Measurements from ENCODE around the gene FAHD2B. TPM values are rescaled to one million over a fixed set of nuclear protein-coding genes. Genes with fewer than 3 reads are reported as not detected.
"Not testable (repeated sequence)": the region's sequence is repeated elsewhere in the genome, so short reads cannot be mapped to it uniquely, and the experiment has no call there.

The FAHD2B gene
- total RNA-seq, 2 donors from 2014 or later = 13.7 to 19.9 TPM

DNA sequence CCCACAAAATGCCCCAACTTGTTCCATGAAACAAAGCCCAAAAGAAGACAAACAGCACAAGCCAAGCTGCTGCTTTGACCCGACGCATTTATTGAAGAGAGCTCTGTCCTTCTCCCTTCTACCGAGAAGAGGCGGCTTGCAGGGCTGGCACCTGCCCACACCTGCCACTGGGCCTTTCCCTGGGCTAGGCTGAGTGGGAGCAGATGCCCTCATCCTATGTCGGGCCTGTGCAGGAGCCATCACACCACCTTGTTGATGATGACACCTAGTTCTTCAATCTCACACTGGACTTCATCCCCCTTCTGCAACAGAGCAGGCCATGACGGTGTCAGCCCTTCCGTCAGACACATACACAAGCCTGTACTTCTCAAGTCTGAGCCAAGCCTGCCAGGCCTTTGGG, 11.2 kb downstream of the FAHD2B start:
- not testable (repeated sequence) for H3K27ac Mint-ChIP-seq; H3K27me3 Mint-ChIP-seq; H3K9me3 Mint-ChIP-seq; ATAC-seq (replicated peaks); H3K36me3 Mint-ChIP-seq (ENCODE audit: low read depth); H3K4me3 Mint-ChIP-seq; H3K4me1 Mint-ChIP-seq

DNA sequence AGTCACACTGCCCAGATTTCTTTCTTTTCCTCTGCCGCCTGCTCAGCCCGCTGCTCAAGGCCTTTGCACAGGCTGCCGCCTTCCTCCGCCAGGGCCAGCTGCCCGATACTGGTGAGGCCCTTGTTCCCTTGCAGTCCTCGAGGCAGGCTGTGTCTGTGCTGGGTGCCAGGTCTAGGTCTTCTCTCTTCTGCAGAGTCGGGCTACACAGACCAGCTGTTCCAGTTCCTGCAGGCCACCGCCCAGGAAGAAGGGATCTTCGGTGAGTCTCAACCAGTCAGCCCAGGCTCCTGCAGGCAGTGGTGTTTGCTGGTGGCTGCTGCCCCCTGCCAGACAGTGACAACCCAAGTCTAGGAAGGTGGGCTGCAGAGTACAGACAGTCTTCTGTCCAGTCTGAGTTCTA, 12.5 kb downstream of the FAHD2B start:
- H3K36me3 Mint-ChIP-seq (ENCODE audit: low read depth); ATAC-seq (replicated peaks); H3K27ac Mint-ChIP-seq; H3K27me3 Mint-ChIP-seq; H3K4me3 Mint-ChIP-seq; H3K4me1 Mint-ChIP-seq; H3K9me3 Mint-ChIP-seq: not testable (repeated sequence)

DNA sequence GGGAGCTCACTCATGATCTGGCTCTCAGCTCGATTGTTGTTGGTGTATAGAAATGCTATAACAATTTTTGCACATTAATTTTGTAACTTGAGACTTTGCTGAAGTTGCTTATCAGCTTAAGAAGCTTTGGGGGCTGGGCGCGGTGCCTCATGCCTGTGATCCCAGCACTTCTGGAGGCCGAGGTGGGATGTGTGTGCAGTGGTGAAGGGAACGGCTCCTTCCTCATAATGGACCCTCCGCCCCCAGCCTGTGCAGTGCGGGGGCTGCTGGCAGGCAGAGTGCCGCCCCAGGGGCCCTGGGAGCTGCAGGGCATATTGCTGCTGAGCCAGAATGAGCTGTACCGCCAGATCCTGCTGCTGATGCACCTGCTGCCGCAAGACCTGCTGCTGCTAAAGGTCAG, 13.8 kb downstream of the FAHD2B start:
- not testable (repeated sequence) for H3K36me3 Mint-ChIP-seq (ENCODE audit: low read depth); H3K4me3 Mint-ChIP-seq; ATAC-seq (replicated peaks); H3K9me3 Mint-ChIP-seq; H3K27ac Mint-ChIP-seq; H3K4me1 Mint-ChIP-seq; H3K27me3 Mint-ChIP-seq

DNA sequence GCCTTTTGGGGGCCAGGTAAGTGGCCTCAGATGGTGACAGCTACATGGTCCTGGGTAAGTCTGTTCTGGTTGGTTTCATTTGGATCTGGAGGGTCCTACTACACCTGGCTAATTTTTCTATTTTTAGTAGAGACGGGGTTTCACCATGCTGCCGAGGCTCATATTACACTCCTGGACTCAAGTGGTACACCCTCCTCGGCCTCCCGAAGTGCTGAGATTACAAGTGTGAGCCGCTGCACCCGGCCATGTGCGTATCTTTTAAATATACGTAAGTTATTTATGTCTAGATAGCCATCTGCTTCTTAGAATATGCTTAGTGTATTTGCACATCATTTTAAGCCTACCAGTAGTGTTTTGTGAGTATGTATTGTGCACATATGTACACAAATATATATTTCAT, 17.5 kb downstream of the FAHD2B start:
- H3K9me3 Mint-ChIP-seq; H3K4me1 Mint-ChIP-seq; H3K4me3 Mint-ChIP-seq; H3K27ac Mint-ChIP-seq; H3K27me3 Mint-ChIP-seq; H3K36me3 Mint-ChIP-seq (ENCODE audit: low read depth); ATAC-seq (replicated peaks): not testable (repeated sequence)

DNA sequence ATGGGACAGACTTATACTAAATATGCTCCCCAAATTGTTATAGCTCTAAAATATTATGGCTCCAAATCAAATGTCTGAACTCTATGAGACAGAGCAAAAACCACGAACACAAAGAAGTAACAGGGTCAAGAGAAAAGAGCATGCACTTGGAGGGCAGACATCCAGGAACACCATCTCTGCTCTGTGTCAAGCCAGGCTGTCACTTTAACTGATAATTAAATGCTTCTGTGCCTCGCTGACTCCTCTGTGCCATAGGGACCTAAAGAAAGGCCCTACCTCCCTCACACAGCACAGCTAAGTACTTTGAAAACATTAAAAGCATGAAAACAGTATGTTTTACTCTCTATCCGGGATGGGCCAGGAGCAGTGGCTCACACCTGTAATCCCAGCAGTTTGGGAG, 23.8 kb downstream of the FAHD2B start:
- not testable (repeated sequence) for H3K9me3 Mint-ChIP-seq; H3K36me3 Mint-ChIP-seq (ENCODE audit: low read depth); H3K27ac Mint-ChIP-seq; ATAC-seq (replicated peaks); H3K4me1 Mint-ChIP-seq; H3K4me3 Mint-ChIP-seq; H3K27me3 Mint-ChIP-seq

DNA sequence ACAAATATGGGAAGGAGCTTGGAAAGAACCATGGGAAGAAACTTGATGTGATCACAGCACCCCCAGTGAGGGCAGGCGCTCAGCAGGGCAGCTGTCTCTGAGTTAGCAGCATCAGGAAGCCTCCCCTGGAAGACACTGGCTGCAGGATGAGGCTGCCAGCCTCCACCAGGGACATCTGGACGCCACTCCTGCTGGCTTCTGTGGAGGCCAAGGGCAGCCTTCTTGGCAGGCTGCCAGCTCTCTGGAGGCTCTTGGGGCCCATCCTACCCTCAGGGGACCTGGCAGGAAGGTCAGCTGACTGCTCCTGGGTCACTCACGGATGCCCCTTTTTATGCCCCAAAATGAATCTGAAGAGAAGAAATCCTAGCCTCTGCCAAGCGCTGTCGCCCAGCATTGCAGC, 26.0 kb downstream of the FAHD2B start:
- not testable (repeated sequence) for ATAC-seq (replicated peaks)

DNA sequence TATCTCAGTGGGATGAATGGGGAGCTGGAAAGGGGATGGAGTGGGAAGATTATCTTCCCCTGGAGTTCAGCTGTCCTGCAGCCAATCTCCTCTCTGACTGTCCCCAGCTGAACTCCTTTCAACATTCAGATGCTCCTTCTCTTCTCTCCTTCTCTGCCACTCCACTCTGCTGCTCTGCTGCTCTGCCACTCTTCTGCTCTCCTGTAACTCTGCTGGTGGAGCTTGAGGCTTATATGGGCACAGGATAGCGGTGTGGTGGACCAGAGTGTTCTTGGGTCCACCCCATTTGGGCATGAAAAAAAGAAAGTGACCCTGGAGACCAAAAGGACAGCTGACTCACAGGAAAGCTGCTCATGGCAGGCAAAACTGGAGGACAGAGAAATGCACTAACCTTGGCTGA, 26.6 kb downstream of the FAHD2B start:
- no peaks in the 10 kb centered on the region for H3K4me1 Mint-ChIP-seq
- H3K9me3 Mint-ChIP-seq = no peaks in the 10 kb centered on the region
- no peak overlapping the region for H3K4me3 Mint-ChIP-seq
- no peak for ATAC-seq (replicated peaks)
- peaks cover 16% of the 10 kb centered on the region for H3K27me3 Mint-ChIP-seq
- H3K27ac Mint-ChIP-seq = no peak overlapping the region
- H3K36me3 Mint-ChIP-seq (ENCODE audit: low read depth) = no peaks in the 10 kb centered on the region

More for the DNA sequence above, 26.0 kb downstream of the FAHD2B start:
- H3K36me3 Mint-ChIP-seq (ENCODE audit: low read depth); H3K4me3 Mint-ChIP-seq; H3K4me1 Mint-ChIP-seq; H3K27ac Mint-ChIP-seq; H3K9me3 Mint-ChIP-seq: not testable (repeated sequence)
- H3K27me3 Mint-ChIP-seq = peaks cover 16% of the 10 kb centered on the region

DNA sequence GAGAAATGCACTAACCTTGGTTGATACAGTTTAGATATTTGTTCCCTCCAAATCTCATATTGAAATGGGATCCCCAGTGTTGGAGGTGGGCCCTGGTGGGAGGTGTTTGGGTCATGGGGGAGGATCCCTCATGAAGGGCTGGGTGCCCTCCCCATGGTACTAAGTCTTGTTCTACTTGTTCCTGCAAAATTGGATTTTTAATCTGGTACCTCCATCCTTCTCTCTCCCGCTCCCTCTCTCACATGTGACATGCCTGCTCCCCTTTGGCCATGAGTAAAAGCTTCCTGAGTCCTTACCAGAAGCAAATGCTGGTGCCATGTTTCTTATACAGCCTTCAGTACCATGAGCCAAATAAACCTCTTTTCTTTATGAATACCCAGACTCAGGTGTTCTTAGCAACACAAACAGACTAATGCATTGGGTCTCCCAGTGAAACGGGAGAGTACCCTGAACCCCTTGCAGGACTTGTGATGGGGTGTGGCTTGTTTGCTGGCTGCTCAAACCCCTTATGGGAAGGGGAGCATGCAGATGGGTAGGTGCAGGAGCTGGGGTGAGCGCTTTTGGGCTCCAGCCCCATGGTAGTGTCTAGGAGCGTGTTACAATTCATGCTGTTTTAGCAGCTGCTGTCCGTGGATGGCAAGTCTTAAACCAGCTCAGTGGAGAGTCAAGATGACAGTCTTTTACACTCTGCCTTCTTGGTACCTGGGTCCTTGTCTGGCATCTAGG, 27.2 kb downstream of the FAHD2B start:
- Mint-ChIP-seq H3K9me3 (no peaks in the 10 kb centered on the region), H3K27ac (no peak overlapping the region), H3K4me1 (no peaks in the 10 kb centered on the region), H3K4me3 (no peak overlapping the region), H3K27me3 (peaks cover 16% of the 10 kb centered on the region), H3K36me3 (ENCODE audit: low read depth) (no peaks in the 10 kb centered on the region)
- no peak for ATAC-seq (replicated peaks)

DNA sequence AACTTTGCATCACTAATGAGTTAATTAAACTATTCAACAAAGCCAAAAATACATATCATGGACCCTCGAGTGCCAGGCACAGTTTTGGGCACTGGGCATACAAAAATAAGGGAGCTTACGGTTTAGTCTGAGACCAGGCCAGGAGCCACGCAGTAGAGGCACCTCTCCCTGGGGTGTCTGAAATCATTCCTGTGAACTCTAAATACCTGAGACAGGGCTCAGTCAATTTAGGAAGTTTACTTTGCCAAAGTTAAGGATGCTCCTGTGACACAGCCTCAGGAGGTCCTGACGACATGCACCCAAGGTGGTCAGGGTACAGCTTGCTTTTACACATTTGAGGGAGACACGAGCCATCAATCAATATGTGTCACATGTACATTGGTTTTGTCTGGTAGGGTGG, 28.7 kb downstream of the FAHD2B start:
- not testable (repeated sequence) for ATAC-seq (replicated peaks); H3K9me3 Mint-ChIP-seq; H3K36me3 Mint-ChIP-seq (ENCODE audit: low read depth); H3K4me3 Mint-ChIP-seq; H3K4me1 Mint-ChIP-seq; H3K27ac Mint-ChIP-seq
- H3K27me3 Mint-ChIP-seq = peaks cover 16% of the 10 kb centered on the region

DNA sequence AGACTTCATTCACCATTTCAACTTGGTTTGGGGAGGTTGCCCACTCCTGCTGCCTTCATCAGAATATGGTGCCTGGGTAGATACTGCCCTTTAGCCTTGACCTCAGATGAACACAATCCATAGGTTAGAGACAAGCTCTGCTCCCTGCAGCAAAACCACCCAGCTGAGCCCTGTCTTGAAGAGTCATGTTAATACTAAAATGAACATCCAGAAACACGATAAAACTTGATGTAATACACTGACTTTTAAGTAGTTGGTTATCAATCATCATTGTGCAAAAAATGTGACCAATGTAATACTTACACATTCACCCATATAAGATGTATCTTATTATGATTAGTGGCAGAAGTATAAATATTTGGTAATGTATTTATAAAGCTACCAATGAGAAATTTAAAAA, 32.7 kb downstream of the FAHD2B start:
- ATAC-seq (replicated peaks); H3K4me3 Mint-ChIP-seq; H3K9me3 Mint-ChIP-seq; H3K4me1 Mint-ChIP-seq; H3K27ac Mint-ChIP-seq; H3K36me3 Mint-ChIP-seq (ENCODE audit: low read depth): not testable (repeated sequence)
- peaks cover 11% of the 10 kb centered on the region for H3K27me3 Mint-ChIP-seq

DNA sequence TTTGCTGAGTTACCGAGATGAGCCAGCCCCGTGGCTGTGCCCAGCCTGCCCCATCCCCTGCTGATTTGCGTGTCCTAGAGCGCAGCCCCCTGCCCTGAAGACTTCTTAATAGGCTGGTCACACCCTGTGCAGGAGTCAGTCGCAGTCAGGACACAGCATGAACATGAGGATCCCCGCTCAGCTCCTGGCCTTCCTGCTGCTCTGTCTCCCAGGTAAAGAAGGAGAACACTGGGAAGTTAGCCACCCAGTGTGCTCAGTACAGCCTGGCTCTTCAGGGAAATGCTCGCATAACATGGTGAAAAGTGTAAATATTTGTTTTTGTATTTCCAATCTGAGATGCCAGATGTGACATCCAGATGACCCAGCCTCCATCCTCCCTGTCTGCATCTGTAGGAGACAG, 34.9 kb downstream of the FAHD2B start:
- not testable (repeated sequence) for H3K36me3 Mint-ChIP-seq (ENCODE audit: low read depth); H3K9me3 Mint-ChIP-seq; H3K4me3 Mint-ChIP-seq; H3K27me3 Mint-ChIP-seq; H3K27ac Mint-ChIP-seq; ATAC-seq (replicated peaks); H3K4me1 Mint-ChIP-seq

DNA sequence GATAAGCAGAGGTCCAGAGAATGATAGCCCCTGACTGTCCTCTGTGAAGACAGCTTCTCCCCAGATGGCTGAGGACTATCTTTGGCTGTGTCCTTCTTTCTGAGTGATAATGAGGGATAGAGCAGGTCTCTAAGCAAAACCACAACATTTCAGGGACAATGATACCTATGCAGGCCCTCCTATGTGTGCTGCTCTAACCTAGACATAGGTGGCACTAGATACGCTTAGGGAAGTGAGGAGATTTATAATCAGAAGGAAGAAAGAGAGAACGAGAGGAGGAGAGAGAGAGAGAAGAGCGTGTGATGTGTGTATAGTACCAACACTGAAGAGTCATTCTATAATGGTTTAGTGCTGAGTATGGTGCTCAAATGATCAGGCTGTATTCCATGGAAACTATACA, 38.5 kb downstream of the FAHD2B start:
- H3K4me3 Mint-ChIP-seq; ATAC-seq (replicated peaks); H3K9me3 Mint-ChIP-seq; H3K27me3 Mint-ChIP-seq; H3K4me1 Mint-ChIP-seq; H3K27ac Mint-ChIP-seq; H3K36me3 Mint-ChIP-seq (ENCODE audit: low read depth): not testable (repeated sequence)

DNA sequence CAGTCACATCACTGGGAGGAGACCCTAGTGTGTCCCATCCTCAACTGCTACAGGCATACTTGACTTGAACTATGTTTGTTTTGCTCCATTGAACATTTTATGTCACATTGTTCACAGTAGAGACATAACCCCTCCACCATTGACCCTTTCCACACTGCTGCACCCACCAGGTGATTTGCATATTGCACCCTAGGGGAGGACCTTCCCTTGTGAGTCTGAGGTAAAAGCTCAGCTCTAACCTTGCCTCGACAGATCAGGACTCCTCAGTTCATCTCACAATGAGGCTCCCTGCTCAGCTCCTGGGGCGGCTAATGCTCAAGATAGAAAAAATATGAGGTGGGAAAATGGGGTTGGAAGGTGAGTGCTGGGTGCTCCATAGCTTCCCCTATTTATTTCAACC, 44.6 kb downstream of the FAHD2B start:
- H3K9me3 Mint-ChIP-seq; H3K36me3 Mint-ChIP-seq (ENCODE audit: low read depth); H3K27ac Mint-ChIP-seq; H3K4me3 Mint-ChIP-seq; H3K27me3 Mint-ChIP-seq; H3K4me1 Mint-ChIP-seq; ATAC-seq (replicated peaks): not testable (repeated sequence)

DNA sequence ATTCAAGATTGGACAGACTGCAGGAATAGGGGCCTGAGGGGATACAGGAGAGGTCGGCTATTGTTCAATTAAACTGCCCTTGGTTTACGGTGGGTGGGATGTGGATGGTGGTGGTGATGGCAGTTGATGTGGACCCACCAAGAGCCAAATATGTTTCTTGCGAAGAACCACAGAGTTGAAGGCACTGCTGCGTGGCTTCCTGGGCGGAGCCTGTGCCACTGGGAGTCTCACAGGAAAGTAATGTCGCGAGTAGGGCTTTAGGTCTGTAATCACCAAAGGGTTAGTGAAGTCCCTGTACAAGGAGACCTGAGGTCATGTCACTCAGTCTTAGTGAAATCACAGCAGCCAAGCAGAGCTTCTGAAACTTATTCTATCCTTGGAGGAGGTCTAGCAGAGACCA, 46.2 kb downstream of the FAHD2B start:
- H3K36me3 Mint-ChIP-seq (ENCODE audit: low read depth); H3K27me3 Mint-ChIP-seq; H3K9me3 Mint-ChIP-seq; H3K27ac Mint-ChIP-seq; H3K4me1 Mint-ChIP-seq; H3K4me3 Mint-ChIP-seq; ATAC-seq (replicated peaks): not testable (repeated sequence)

DNA sequence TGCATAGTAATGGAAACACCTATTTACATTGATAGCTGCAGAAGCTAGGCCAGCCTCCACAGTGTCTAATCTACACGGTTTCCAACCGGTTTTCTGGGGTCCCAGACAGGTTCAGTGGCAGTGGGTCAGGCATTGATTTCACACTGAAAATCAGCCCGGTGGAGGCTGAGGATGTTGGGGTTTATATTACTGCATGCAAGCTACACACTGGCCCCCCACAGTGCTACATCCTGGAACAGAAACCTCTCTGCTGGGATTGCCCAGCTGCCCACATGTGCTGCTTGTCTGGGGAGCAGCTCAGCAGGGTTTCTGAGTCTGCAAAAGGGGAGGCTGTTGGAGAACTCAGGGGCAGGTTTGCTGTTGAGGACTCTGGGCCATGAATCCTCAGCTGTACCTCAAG, 48.0 kb downstream of the FAHD2B start:
- not testable (repeated sequence) for H3K4me3 Mint-ChIP-seq; H3K27ac Mint-ChIP-seq; H3K4me1 Mint-ChIP-seq; H3K9me3 Mint-ChIP-seq; ATAC-seq (replicated peaks); H3K36me3 Mint-ChIP-seq (ENCODE audit: low read depth); H3K27me3 Mint-ChIP-seq

DNA sequence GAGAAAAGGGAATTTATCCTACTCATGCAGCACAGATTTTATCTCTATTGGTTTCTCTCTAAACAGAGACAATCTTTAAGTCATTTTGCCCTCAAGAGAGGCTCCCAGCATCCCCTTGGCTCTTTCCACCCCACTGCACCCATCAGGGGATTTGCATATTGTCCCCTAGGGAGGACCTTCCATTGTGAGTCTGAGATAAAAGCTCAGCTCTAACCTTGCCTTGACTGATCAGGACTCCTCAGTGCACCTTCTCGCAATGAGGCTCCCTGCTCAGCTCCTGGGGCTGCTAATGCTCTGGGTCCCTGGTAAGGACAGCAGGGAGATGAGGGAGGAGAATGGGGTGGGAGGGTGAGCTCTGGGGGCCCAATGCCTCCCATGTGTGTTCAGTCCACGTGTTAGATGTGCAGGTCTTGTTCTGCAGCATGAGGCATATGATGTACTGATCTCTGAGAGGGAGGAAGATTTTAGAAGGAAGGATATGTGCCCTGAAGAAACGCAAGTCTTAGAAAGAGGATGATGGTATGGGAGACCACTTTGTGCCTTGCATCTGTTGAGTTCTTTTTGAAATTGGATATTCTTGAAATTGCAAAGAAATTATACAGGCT, 48.7 kb downstream of the FAHD2B start:
- not testable (repeated sequence) for H3K36me3 Mint-ChIP-seq (ENCODE audit: low read depth); ATAC-seq (replicated peaks); H3K9me3 Mint-ChIP-seq; H3K4me3 Mint-ChIP-seq; H3K27me3 Mint-ChIP-seq; H3K4me1 Mint-ChIP-seq; H3K27ac Mint-ChIP-seq

All from activated T-helper 17 cell treated with anti-CD3 and anti-CD28 coated beads, Interleukin-2, amount 50 U/mL, for 72 hours (primary cell).